Activated CD4-positive, CD25-positive, alpha-beta regulatory T cell (primary cell): Measurements from ENCODE around the gene TRERF1.

ENCODE experiments used
- DNase-seq, 4 experiments: peaks; one replicate each; lab custom pipeline; 2025; lab: John Stamatoyannopoulos, UW

The TRERF1 gene

DNA sequence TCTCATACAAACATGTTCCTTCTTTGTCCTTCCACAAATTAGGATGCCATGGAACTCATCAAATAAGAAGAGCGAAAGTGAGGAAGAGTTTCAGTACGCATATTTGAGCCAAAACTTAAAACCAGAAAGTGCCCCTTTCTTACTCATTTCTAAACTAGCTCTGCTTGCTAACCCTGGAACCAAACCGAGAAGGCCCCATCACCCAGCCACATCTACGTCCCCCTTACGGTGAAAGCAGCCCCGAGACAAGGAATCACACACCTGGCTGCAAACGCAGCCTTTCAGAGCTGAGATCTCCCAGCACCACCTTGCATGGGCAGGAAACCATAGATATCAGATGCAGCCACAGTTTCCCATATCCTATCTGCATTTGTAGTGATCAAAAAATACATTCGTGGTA, 28.5 kb downstream of the TRERF1 start:
- DNase-seq, result no peak

DNA sequence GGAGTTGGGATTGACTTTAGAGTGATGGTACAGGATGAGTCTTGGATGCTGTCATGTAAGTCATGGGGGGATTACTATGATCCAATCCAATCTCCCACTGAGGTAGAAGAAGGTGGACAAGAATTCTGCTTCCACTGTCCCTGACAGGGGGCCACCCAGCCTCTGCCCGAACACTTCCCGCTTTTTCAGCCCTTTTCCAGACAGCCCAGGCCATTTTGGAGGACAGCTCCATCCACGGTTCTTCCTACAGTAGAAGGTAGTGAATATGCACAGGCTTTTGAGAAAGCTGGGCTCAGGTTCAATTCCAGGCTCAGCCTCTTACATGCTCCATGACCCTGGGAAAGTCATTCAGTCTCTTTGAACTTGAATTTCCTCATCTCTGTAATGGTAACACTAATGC, 31.0 kb downstream of the TRERF1 start:
- no peak for DNase-seq

DNA sequence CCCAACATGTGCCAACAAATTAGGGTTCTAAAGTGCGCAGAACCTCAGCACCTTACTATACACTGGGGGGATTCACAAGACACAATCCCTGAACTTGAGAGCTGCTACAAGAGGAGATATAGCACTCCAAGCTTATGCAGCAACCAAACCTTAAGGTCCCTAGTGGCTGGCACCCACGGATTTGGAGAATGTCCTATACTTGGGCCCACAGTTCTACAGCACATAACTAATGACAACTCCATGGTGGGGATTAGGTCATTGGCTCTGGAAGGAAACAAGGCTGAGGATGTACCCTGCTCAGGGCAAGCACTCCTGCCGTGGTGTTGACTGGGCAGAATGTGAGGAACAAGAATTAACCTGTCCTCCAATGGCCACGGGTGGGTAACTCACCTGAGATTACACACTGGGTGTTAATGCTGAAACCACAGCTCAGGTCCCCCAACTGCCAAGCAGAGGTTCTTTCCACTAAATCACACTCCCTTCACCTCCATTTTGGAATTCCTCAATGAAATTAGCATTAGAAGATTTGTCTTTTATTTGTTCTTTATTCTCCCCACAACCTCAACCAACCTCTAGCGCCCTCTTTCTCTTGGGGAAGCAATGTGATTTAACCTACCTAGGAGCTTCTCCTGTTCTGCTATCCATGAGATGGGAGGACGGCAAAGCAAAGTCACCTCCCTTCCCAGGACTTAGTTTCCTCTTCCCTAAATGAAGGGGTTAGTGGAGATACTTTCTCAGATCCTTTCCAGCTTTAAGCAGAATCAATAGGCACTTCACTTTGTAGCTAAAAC, 32.0 kb downstream of the TRERF1 start:
- no peak for DNase-seq

DNA sequence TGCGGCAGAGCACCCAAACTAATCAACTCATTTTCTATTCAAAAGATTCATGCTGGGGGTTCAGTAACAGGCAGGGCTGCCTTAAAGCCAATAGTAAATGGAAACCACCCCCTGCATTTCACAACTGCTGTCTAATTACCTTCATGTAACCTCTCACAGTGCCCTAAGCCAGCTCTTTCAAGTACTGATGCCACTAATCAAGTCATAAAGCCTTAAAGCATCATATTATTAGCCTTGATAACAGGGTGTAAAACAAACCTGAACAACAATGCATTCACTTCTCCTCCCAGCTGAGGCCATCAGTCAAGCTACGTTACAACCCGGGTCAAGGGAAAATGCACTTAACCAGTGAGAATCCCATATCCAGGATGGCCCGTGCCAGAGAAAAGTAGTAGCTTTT, 33.0 kb downstream of the TRERF1 start:
- DNase-seq, result no peak

DNA sequence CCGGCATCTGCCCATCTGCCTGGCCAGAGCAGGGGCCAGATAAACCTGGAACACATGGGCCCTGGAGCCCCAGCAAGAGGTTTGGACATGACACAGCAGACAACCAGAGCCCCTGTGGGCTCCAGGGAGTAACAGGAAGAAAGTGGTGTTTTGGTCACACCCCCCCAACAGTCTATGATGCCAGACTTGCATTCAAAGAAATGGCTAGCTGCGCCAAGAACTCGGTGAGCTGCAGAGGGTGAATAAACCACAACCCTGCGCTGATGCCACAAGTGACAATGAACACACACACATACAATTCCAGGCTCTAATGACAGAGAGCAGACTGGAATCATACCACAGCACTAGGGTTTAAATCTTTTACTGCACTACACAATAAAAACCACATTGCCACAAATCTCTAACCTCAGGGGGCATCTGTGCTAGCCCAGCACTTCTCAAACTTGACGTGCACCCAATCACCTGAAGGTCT, 34.0 kb downstream of the TRERF1 start:
- DNase-seq, result peak in 2 of 4 experiments; percentile 12 to 16

DNA sequence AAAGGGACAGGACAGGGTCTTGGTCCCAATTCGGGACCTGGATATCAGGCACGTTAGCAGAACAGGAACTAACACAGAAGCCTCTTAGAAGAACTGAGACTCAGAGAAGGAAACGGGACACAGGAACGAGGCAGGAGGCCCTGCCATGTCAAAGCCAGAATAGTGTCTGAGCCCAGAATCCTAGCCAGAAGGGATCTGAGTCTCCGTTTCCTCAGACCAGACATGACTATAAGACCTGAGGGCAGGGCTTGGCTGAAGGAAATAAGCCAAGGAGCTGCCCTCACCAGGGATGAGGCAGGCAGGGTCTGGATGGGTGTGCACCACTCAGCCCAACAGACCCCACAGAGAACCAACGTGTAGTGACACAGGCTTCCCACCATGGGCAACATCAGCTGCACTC, 40.3 kb downstream of the TRERF1 start:
- DNase-seq, result no peak

DNA sequence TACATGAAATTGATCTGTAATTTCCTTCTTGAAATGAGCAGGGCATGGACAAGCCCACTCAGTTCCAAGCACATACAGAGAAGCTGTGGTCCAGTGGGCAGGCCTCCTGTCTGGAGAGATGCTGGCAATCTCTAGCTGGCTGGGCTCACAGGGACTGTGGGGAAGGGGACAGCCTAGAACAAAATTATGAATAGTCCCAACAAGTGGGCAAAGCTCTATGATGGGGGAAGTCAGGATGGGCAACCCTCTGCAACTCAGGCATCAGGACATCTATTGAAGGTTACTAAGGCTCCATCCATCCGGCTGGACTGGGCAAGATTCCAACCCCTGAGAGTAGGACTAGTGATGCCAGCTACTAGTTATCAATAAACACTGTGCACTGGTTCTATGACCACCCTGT, 40.9 kb downstream of the TRERF1 start:
- no peak for DNase-seq

DNA sequence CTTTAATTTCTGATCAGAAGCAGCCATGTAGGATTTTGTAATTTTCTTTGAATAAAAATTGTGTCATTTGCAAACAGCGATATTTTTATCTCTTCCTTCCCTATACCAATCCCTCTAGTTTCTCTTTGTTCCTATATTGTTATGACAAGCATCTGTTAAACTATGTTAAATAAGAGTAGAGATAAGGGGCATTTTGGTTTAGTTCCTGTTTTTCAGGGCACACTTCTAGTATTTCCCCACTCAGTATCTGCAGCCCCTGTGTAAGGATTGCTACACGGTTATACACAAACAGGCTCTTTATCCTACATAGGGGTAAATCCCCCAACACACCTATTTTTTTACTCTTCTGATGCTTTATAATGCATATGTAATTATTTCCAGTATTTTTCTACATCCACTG, 42.1 kb downstream of the TRERF1 start:
- DNase-seq, result no peak

DNA sequence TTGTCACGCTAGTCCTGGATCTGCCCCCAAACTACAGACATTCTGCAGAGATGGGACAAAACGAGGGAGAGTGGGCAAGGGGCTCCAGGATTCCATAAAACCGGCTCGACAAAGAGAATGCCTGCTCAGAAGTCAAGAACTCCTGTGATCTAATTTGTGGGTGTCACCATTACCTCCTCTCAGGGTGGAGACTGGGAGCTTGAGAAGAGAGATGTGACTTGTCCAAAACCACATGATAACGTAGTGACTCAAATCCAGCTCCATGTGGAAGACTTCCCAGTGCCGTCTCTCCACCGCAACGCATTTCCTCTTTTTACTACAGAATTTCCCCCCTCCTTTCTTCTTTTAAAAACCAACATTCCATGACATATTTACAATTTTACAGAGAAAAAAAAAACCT, 44.3 kb downstream of the TRERF1 start:
- DNase-seq, result no peak

DNA sequence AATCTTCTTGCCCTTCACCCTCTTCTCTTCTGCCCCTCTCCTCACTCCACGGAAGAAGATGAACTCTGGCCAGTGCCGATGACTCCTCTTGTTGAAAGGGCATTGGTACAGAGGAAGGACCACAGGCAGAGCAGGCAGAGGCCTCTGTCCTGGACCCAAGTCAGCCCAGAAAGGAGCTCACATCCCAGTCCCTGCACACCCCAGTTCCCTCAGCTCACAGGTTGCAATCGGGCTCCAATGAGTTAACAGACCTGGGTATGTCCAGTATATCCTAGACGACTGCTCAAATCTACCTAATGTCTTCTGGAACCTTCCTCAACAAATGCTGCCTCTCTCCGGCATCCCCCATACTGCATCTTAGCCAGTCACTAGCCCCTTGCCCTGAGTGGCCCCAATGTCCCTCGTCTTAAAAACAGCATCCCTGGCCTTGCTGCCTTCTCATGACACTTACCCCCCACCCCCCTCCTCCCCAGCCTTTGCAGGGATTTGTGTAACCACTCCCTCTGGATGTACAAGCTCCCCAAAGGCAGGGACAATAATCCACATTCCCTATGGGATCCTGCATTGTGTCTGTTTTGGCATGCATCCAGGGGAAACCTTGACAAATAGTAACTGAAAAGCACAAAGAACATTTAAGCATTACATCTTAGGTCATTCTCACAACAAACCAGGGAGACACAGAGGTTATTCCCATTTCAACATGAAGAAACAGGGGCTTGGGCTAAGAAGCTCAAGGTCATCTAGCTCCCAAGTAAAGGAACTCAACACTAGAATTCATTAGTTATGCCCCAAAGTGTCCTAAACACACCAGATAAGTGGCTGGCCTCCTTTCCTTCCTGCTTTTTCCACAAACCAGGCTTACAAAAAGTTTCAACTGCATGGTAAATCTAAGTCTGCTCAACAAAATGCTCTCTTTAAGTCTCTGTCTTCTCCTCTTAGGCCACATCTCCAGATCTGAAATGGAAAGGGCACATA, 45.1 kb downstream of the TRERF1 start:
- DNase-seq, result no peak

DNA sequence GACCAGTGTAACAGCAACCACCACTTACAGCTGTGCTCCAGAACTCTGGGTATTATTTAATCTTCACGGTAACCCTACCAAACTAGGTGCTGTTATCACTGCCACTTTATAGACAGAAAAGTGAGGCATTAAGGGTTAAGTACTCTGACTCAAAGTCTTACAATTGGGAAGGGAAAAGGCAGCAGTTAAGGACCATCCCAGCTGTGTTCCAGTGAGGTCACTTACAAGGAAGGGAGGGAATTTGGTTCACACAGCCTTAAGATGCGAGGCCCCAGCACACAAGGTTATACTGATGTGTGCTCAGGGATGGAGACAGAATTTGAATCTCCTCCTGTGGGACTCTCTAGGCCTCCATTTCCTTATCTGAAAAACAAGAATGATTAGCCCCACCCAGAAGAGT, 46.7 kb downstream of the TRERF1 start:
- no peak for DNase-seq

DNA sequence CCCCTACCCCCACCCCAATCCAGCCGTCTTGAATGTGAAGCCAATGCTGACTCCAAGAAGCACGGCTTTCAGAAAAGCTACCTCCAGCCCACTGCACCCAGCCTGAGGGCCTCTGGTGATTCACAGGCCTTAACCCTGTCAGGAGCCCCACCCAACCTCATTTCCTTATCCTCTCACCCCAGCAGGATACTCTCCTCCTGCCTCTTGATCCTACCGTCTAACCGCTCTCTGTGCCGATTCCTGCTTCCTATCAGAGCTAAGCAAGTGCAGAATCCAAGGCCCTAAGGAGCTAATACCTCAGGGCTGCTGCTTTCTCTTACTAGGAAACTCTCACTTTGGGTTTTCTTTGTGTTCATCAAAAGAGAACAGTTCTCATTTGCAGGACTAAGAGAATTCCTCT, 47.2 kb downstream of the TRERF1 start:
- DNase-seq, result no peak

DNA sequence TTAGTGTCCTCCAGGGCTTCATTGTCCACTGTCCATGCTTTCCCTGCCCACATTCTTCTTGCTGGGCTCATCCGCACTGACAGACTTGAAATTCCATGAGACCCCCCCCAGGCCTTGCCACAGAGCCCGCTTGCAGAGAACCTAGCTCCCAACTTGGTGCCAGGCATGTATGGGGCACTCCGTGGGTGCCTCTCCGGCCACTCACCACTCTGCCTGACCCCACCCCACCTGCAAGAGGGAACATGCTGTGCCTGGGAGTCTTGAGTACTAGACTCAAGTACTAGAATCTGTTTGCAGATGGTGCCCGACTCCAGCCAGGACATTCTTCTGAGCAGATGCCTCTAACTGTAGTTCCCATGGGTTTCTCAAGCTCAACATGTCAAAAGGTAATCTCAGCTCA, 47.9 kb downstream of the TRERF1 start:
- no peak for DNase-seq

DNA sequence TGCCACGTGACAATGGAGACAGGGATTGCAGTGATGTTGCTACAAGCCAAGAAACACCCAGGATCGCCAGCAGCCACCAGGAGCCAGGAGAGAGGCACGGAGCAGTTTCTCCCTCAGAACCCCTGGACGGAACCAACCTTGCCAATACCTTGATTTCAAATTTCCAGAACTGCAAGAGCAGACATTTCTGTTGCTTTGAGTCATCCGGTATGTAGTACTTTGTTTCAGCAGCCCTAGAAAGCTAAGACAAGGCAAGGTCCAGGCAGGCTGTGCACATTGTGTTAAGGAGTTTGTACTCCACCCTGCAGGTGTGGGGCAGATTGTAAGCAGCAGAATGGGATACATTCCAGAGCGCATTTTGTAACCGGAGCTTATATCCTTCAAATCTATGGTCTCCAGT, 48.3 kb downstream of the TRERF1 start:
- no peak for DNase-seq

DNA sequence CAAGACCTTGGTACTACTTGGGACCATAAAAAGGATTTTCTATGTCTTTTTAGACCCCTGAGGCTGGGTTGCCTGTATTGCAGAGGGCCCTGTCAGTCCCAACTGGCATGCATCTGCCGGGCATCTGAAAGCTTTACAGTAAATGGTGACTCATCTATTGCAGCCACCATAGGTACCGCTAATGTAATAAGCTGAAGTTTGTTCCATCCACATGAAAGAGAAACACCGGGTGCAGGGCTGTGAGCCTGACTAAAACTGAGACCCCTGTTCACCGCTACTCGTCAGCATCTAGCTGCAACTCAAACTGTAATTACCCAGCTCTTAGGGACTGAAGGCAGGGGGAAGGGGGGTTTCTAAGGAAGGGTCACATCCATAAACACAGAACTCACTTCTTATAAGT, 49.5 kb downstream of the TRERF1 start:
- DNase-seq, result peak in 1 of 4 experiments; percentile 26

DNA sequence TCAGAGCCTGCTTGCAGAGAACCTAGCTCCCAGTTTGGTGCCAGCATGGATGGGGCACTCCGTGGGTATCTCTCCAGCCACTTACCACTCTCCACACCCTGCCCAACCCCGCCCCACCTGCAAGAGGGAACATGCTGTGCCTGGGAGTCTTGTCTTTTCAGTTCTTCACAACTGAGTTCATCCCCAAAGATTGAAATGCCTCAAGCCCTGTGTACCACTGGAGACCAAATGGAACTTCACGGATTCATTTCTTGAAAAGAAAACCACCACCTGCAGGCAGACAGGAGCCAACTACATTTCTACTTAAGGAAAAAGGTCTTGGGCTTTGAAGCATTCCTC, 50.1 kb downstream of the TRERF1 start:
- DNase-seq, result no peak

DNA sequence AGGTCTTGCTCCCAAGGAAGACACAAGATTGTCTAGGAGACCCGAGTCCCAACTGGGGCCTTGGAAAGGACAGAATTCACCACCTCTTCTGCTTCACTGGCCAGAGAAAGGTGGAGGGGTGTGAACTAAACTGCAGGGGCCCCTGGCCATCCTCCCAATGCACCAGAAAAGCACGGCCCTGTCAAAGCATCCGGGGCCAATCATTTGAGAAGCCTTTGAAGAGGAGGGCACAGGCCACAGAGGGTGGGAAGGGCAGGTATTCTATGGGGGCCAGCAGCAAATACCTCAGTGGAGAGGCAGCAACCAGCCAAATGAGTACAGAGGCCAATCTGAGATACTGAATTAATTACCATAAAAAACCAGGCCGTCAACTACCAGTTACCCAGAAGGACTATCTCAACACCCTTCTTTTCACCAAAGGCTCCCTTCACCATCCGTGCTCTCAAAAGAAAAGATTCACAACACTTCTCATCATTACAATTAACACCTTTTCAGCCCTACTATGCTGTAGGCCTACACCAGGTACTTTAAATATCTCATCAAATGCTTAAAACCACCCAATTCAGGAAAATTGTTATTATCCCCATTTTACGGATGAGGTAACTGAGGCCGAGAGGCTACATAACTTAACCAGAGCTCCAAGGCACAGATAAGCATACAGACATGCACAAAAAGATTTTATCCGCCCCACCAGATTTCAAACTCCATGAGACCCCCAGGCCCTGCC, 50.7 kb downstream of the TRERF1 start:
- DNase-seq, result no peak

DNA sequence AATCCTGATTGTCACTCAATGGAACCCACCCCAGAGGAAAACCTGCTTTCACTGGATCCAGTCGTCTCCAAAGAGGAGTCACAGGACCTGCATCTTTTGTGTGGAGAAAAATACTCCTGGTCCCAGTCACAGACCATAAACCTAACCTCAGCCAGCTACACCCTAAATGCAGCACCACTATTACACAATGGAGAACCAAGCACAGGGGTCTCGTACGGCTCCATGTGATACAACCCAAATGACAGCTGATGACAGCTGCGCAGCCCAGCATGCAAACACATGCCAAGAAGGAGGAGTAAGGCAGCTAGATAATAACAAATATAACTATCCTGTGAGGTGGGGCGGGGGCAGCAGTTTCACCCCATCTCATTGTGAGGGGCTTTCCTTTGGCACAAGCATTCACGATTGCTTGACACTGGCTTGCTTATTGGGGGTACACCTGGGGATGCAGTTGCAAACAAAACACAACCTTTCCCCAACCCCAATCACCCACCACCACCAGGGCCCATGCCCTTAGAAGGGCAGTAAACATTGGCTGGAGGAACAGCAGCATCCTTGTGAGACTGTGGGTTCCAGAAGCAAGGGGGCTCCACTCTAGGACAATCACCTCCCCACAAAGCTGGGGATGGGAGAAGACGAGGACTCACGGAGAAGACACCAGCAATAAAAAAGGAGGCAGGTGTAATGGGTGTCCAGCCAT, 51.5 kb downstream of the TRERF1 start:
- no peak for DNase-seq

DNA sequence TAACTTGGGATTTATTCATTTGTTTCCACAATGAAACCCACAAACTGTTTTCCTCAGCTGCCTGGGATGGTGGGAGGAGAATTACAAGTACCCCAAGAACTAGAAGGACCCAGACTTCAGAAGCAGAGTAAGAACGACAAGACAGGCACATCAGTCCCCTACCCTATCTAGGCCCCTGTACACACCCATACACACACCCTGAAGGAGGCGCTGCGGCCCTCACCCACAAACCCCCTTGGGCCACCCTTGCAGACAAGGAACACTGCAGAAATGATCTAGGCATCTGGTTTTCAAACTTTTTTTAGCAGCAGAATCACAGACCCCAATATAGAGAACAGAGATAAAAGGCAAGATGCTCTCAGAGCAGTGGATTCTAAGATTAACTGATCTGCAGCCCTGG, 55.0 kb downstream of the TRERF1 start:
- no peak for DNase-seq

DNA sequence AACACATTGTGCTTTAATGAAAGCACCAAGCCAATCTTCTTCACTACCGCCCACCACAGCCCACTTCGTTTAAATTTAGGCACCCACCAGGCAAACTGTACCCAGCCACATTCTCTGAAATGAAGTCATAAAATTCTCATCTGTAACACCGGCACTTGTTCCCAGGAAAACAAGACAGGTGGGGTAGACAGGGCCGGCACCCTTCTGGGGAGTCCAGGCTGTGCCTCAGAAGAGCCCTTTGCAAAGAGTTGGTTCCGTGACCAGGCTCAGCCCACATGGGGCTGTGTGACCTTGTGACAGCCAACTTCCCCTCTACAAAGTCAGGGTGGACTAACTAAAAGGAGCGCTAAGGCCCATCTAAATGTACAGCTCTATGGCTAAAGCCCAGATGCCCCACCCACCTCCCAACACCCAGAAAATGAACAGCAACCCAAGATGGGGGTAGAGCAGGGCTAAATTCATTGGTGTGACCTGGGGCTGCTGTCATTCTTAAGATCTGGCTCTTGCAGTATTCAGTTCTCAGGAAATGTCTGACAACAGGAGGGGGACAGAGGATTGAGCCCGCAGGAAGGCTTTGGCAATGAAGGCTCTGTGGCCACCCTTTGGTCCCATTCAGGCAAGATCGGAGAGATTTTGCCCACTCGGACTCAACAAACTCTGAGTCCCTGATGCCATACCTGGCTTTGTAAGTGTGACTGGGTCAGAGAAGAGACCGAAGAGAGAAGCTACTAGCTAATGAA, 56.7 kb downstream of the TRERF1 start:
- DNase-seq, result no peak

DNA sequence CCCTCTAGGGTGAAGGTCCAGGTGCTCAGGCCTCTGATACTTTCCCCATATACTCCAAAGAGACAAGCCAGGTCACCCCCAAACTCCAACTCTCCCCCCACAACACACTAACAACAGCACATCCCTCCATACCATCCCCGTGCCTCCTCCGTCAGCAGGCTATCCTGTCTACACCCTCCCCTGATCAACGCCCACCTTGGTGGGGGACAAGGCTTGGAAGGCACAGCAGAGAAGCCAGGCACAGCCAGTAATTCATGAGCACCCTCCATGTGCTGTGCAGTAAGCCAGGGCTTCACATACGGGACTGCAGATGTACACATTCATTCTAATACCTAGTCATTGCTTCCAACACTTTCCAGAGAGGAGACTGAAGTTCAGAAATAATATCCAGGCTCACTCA, 57.6 kb downstream of the TRERF1 start:
- DNase-seq, result no peak
